Kidney glomerular epithelial cell (primary cell): ENCODE data around the gene MB21D2.
"Not testable (repeated sequence)": the region's sequence is repeated elsewhere in the genome, so short reads cannot be mapped to it uniquely, and the experiment has no call there.

Source experiments
- DNase-seq: peaks from one replicate; lab custom pipeline; 2025; lab: John Stamatoyannopoulos, UW

Gene MB21D2

GRCh38 chr3:192917404-192918274 lies at the start of gene MB21D2:
MB21D2 (minus strand) TSS chr3:192917856; CDS start chr3:192917840, 16 bp downstream.
- DNase-seq: peak; percentile 56

GRCh38 chr3:192964959-192965719 lies 47.5 kb upstream of the MB21D2 start:
- not testable (repeated sequence) for DNase-seq

GRCh38 chr3:192959773-192960172 lies 42.1 kb upstream of the MB21D2 start:
- no peak for DNase-seq

- DNase-seq: no peak
Measured at GRCh38 chr3:192958219-192958872, 40.7 kb upstream of the MB21D2 start.

GRCh38 chr3:192957441-192958021 lies 39.9 kb upstream of the MB21D2 start:
- no peak for DNase-seq

GRCh38 chr3:192953926-192954325 lies 36.3 kb upstream of the MB21D2 start:
- no peak for DNase-seq

- no peak for DNase-seq
Measured at GRCh38 chr3:192947421-192947820, 29.8 kb upstream of the MB21D2 start.

- DNase-seq: no peak
Measured at GRCh38 chr3:192943393-192943792, 25.7 kb upstream of the MB21D2 start.

GRCh38 chr3:192942625-192943024 lies 25.0 kb upstream of the MB21D2 start:
- no peak for DNase-seq

GRCh38 chr3:192940129-192940528 lies 22.5 kb upstream of the MB21D2 start:
- DNase-seq: no peak

GRCh38 chr3:192935441-192935840 lies 17.8 kb upstream of the MB21D2 start:
- DNase-seq: no peak

- DNase-seq: no peak
Measured at GRCh38 chr3:192933779-192934460, 16.3 kb upstream of the MB21D2 start.

GRCh38 chr3:192933259-192933658 lies 15.6 kb upstream of the MB21D2 start:
- DNase-seq: no peak

GRCh38 chr3:192931825-192932224 lies 14.2 kb upstream of the MB21D2 start:
- DNase-seq: no peak

- DNase-seq: no peak
Measured at GRCh38 chr3:192930577-192930976, 12.9 kb upstream of the MB21D2 start.

GRCh38 chr3:192929755-192930547 lies 12.3 kb upstream of the MB21D2 start:
- DNase-seq: no peak

- DNase-seq: no peak
Measured at GRCh38 chr3:192929146-192929545, 11.5 kb upstream of the MB21D2 start.

GRCh38 chr3:192928720-192929119 lies 11.1 kb upstream of the MB21D2 start:
- DNase-seq: no peak

- DNase-seq: no peak
Measured at GRCh38 chr3:192928016-192928415, 10.4 kb upstream of the MB21D2 start.

- DNase-seq: no peak
Measured at GRCh38 chr3:192927016-192927415, 9.4 kb upstream of the MB21D2 start.

- no peak for DNase-seq
Measured at GRCh38 chr3:192923731-192924130, 6.1 kb upstream of the MB21D2 start.
